WTC11 (cell line): ENCODE data around the gene MSI2. TPM values are rescaled to one million over a fixed set of nuclear protein-coding genes. Genes with fewer than 3 reads are reported as not detected.

Source experiments
- ATAC-seq: fragments of 200-7000 bp; cut with Tn5 transposase; 2 replicates; pipeline ENCODE4 v1.10.0; 2021; ENCODE audit warnings: mild to moderate bottlenecking, moderate library complexity
- CTCF ChIA-PET: fragments of 300-600 bp; sonication (Branson Sonifier 250); formaldehyde crosslinking; loops from one replicate; lab custom pipeline; 2021; ENCODE audit warnings: antibody characterized with exemption; lab: Charles Lee
- POLR2A ChIA-PET: fragments of 350-600 bp; sonication (Branson Sonifier 250); formaldehyde crosslinking; loops from one replicate; lab custom pipeline; 2021; ENCODE audit warnings: antibody characterized with exemption; lab: Charles Lee
- DNase-seq: peaks from one replicate; pipeline ENCODE4 v3.0.0; 2021; ENCODE audit warnings: low spot score
- H3K27ac Mint-ChIP-seq: 2 replicates; pipeline ENCODE4 v1.8.0; 2021; ENCODE audit warnings: mixed read lengths
- H3K27me3 Mint-ChIP-seq: 2 replicates; pipeline ENCODE4 v1.8.0; 2021; ENCODE audit warnings: low read depth, mild to moderate bottlenecking, moderate library complexity, mixed read lengths
- H3K36me3 Mint-ChIP-seq: 2 replicates; pipeline ENCODE4 v1.8.0; 2021; ENCODE audit warnings: mixed read lengths
- H3K4me1 Mint-ChIP-seq: 2 replicates; pipeline ENCODE4 v1.8.0; 2022; ENCODE audit warnings: mixed read lengths
- H3K4me3 Mint-ChIP-seq: 2 replicates; pipeline ENCODE4 v1.8.0; 2021; ENCODE audit warnings: mild to moderate bottlenecking, moderate library complexity, mixed read lengths
- H3K9me3 Mint-ChIP-seq: 2 replicates; pipeline ENCODE4 v1.8.0; 2021; ENCODE audit warnings: mixed read lengths
- AFF4 ChIP-seq: sonication (generic); formaldehyde crosslinking; IDR thresholded peaks from 2 replicates; pipeline ENCODE4 v1.8.1; 2023; ENCODE audit warnings: mild to moderate bottlenecking, missing genetic modification reagents, borderline replicate concordance
- ATF2 ChIP-seq: sonication (generic); formaldehyde crosslinking; IDR thresholded peaks from 2 replicates; pipeline ENCODE4 v1.8.1; 2022; ENCODE audit warnings: low read depth, missing genetic modification reagents, borderline replicate concordance
- CBFB ChIP-seq: sonication (generic); formaldehyde crosslinking; IDR thresholded peaks from 2 replicates; pipeline ENCODE4 v1.8.1; 2022; ENCODE audit warnings: mild to moderate bottlenecking, low read depth, missing genetic modification reagents
- CREM ChIP-seq: sonication (generic); formaldehyde crosslinking; IDR thresholded peaks from 2 replicates; pipeline ENCODE4 v1.8.1; 2022; ENCODE audit warnings: mild to moderate bottlenecking, missing genetic modification reagents, moderate library complexity
- GRHL2 ChIP-seq: fragments of 250-450 bp; sonication (Bioruptor Pico); IDR thresholded peaks from 2 replicates; pipeline ENCODE4 v1.8.0; 2022; ENCODE audit warnings: mild to moderate bottlenecking, moderate library complexity; ENCODE audit not compliant: insufficient replicate concordance, severe bottlenecking
- HMGXB4 ChIP-seq: sonication (generic); formaldehyde crosslinking; IDR thresholded peaks from 2 replicates; pipeline ENCODE4 v1.8.1; 2023; ENCODE audit warnings: mild to moderate bottlenecking, moderate library complexity, missing genetic modification reagents
- JAZF1 ChIP-seq: fragments of 250-450 bp; sonication (Bioruptor Pico); IDR thresholded peaks from 2 replicates; pipeline ENCODE4 v1.9.0; 2021; ENCODE audit warnings: moderate library complexity, mild to moderate bottlenecking, inconsistent platforms
- KAT7 ChIP-seq: sonication (generic); formaldehyde crosslinking; IDR thresholded peaks from 2 replicates; pipeline ENCODE4 v1.8.1; 2023; ENCODE audit warnings: missing genetic modification reagents, mild to moderate bottlenecking, borderline replicate concordance
- MYBL2 ChIP-seq: sonication (generic); formaldehyde crosslinking; IDR thresholded peaks from 2 replicates; pipeline ENCODE4 v1.8.1; 2023; ENCODE audit warnings: mild to moderate bottlenecking, moderate library complexity, missing genetic modification reagents
- NFYB ChIP-seq: sonication (generic); formaldehyde crosslinking; conservative IDR thresholded peaks from 2 replicates; pipeline ENCODE4 v1.8.0; 2022; ENCODE audit warnings: low read depth, missing genetic modification reagents
- RELA ChIP-seq: sonication (generic); formaldehyde crosslinking; IDR thresholded peaks from 2 replicates; pipeline ENCODE4 v1.8.1; 2022; ENCODE audit warnings: missing genetic modification reagents, mild to moderate bottlenecking, borderline replicate concordance
- RORB ChIP-seq: fragments of 250-450 bp; sonication (Bioruptor Pico); IDR thresholded peaks from 2 replicates; pipeline ENCODE4 v1.9.0; 2021; ENCODE audit warnings: mild to moderate bottlenecking
- USF1 ChIP-seq: sonication (generic); formaldehyde crosslinking; IDR thresholded peaks from 2 replicates; pipeline ENCODE4 v1.8.0; 2022; ENCODE audit warnings: mild to moderate bottlenecking, missing genetic modification reagents
- ZBTB21 ChIP-seq: sonication (generic); formaldehyde crosslinking; IDR thresholded peaks from 2 replicates; pipeline ENCODE4 v1.8.1; 2023; ENCODE audit warnings: mild to moderate bottlenecking, missing genetic modification reagents, borderline replicate concordance
- ZNF121 ChIP-seq: sonication (generic); formaldehyde crosslinking; IDR thresholded peaks from 2 replicates; pipeline ENCODE4 v1.8.0; 2023; ENCODE audit warnings: missing genetic modification reagents
- ZNF263 ChIP-seq: sonication (generic); formaldehyde crosslinking; IDR thresholded peaks from 2 replicates; pipeline ENCODE4 v1.8.1; 2022; ENCODE audit warnings: low read depth, mild to moderate bottlenecking, moderate library complexity, missing genetic modification reagents
- total RNA-seq: library from RNA; stranded (reverse); gene quantifications from 3 replicates; pipeline ENCODE4 v1.2.3, GENCODE V29; 2021
- TF ChIP-seq, protein P1 (sequence below): sonication (generic); formaldehyde crosslinking; IDR thresholded peaks from 2 replicates; pipeline ENCODE4 v1.8.1; 2022; ENCODE audit warnings: low read depth, mild to moderate bottlenecking, moderate library complexity, missing genetic modification reagents, borderline replicate concordance
- TF ChIP-seq, protein P2 (sequence below): sonication (generic); formaldehyde crosslinking; conservative IDR thresholded peaks from 2 replicates; pipeline ENCODE4 v1.8.1; 2022; ENCODE audit warnings: mild to moderate bottlenecking, missing genetic modification reagents
- TF ChIP-seq, protein P3 (sequence below): sonication (generic); formaldehyde crosslinking; IDR thresholded peaks from 2 replicates; pipeline ENCODE4 v1.8.0; 2023; ENCODE audit warnings: mild to moderate bottlenecking, missing genetic modification reagents

MSI2 gene
- total RNA-seq, 1 experiment from 2014 or later, result 82.1 TPM

GRCh38 chr17:57488856-57489255, 232.5 kb downstream of the MSI2 start:
- ATAC-seq (no peak), DNase-seq (no peak)
- H3K9me3 Mint-ChIP-seq, result no peaks in the 10 kb centered on the region
- H3K27me3 Mint-ChIP-seq, result no peaks in the 10 kb centered on the region; the same call in 1 of the 2 replicates
- H3K27ac Mint-ChIP-seq, result no peak overlapping the region; the same call in 1 of the 2 replicates
- no peak overlapping the region for H3K4me3 Mint-ChIP-seq
- TF ChIP-seq RORB (CRISPR knock-in tag) (no peak), USF1 (CRISPR knock-in tag) (no peak), ZNF263 (CRISPR knock-in tag) (no peak), GRHL2 (CRISPR knock-in tag) (no peak), MYBL2 (no peak), CBFB (CRISPR knock-in tag) (no peak), ZNF121 (CRISPR knock-in tag) (no peak), KAT7 (CRISPR knock-in tag) (no peak), CREM (CRISPR knock-in tag) (no peak), AFF4 (no peak), RELA (CRISPR knock-in tag) (no peak), HMGXB4 (CRISPR knock-in tag) (no peak), ATF2 (CRISPR knock-in tag) (no peak), JAZF1 (CRISPR knock-in tag) (no peak), NFYB (CRISPR knock-in tag) (no peak), ZBTB21 (CRISPR knock-in tag) (no peak)
- TF ChIP-seq, protein P1, sequence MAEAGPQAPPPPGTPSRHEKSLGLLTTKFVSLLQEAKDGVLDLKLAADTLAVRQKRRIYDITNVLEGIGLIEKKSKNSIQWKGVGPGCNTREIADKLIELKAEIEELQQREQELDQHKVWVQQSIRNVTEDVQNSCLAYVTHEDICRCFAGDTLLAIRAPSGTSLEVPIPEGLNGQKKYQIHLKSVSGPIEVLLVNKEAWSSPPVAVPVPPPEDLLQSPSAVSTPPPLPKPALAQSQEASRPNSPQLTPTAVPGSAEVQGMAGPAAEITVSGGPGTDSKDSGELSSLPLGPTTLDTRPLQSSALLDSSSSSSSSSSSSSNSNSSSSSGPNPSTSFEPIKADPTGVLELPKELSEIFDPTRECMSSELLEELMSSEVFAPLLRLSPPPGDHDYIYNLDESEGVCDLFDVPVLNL (CRISPR knock-in tag), result no peak
- TF ChIP-seq, protein P2, sequence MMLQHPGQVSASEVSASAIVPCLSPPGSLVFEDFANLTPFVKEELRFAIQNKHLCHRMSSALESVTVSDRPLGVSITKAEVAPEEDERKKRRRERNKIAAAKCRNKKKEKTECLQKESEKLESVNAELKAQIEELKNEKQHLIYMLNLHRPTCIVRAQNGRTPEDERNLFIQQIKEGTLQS (CRISPR knock-in tag), result no peak
- TF ChIP-seq, protein P3, sequence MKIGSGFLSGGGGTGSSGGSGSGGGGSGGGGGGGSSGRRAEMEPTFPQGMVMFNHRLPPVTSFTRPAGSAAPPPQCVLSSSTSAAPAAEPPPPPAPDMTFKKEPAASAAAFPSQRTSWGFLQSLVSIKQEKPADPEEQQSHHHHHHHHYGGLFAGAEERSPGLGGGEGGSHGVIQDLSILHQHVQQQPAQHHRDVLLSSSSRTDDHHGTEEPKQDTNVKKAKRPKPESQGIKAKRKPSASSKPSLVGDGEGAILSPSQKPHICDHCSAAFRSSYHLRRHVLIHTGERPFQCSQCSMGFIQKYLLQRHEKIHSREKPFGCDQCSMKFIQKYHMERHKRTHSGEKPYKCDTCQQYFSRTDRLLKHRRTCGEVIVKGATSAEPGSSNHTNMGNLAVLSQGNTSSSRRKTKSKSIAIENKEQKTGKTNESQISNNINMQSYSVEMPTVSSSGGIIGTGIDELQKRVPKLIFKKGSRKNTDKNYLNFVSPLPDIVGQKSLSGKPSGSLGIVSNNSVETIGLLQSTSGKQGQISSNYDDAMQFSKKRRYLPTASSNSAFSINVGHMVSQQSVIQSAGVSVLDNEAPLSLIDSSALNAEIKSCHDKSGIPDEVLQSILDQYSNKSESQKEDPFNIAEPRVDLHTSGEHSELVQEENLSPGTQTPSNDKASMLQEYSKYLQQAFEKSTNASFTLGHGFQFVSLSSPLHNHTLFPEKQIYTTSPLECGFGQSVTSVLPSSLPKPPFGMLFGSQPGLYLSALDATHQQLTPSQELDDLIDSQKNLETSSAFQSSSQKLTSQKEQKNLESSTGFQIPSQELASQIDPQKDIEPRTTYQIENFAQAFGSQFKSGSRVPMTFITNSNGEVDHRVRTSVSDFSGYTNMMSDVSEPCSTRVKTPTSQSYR (CRISPR knock-in tag), result no peak
- CTCF ChIA-PET, result interaction anchor here (1.3 to 1.4 kb wide), 2 partner anchors 27 to 246 kb away, joined by 3 to 5 read pairs; no protein-coding TSS in a partner anchor
- no peaks in the 10 kb centered on the region for H3K36me3 Mint-ChIP-seq
- peaks cover 43% of the 10 kb centered on the region for H3K4me1 Mint-ChIP-seq
- POLR2A ChIA-PET, result interaction anchor here (1.2 to 1.3 kb wide), 2 partner anchors 9 to 17 kb away, joined by 3 to 6 read pairs; no protein-coding TSS in a partner anchor
